Stimulated activated CD8-positive, alpha-beta memory T cell treated with anti-CD3 and anti-CD28 coated beads, Interleukin-12 subunit alpha, Interleukin-12 subunit beta, amount 100 ng/mL, for 24 hours (primary cell): ENCODE results near the gene HIPK4.
"Not testable (repeated sequence)": the region's sequence is repeated elsewhere in the genome, so short reads cannot be mapped to it uniquely, and the experiment has no call there.

ENCODE experiments used
- DNase-seq: peaks from one replicate; pipeline ENCODE4 v3.0.0-alpha.2; 2020; ENCODE audit errors: extremely low read depth

HIPK4 gene

DNA sequence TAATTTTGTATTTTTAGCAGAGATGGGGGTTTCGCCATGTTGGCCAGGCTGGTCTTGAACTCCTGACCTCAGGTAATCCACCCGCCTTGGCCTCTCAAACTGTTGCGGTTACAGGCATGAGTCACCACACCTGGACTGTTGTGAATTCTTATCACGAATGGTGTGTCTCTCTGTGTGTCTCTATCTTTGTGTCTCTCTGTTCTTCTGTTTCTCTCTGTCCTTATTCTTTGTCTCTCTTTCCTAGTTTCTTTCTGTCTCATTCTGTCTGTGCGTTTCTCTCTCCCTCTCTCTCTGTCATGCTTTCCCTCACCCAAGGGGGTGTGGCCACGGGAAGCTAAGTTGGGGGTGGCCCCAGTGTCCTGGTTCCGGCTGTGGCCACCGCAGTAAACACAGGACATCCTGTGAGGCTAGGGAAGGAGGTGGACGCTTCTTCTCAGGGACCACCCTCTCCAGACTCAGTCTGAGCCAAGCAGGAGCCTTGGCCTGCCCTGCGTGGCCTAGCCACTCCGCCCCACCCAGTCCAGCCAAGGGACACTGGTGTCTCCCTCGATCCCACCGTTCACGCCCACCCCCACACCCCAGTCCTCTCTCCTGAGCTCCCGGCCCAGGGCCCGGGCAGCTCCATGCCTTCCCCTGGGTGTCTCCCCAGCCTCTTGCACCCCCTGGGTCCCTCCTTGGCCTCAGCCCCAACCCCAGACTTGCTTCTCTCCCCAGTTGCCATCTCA is 27.1 kb upstream of the HIPK4 start:
- DNase-seq: no peak

DNA sequence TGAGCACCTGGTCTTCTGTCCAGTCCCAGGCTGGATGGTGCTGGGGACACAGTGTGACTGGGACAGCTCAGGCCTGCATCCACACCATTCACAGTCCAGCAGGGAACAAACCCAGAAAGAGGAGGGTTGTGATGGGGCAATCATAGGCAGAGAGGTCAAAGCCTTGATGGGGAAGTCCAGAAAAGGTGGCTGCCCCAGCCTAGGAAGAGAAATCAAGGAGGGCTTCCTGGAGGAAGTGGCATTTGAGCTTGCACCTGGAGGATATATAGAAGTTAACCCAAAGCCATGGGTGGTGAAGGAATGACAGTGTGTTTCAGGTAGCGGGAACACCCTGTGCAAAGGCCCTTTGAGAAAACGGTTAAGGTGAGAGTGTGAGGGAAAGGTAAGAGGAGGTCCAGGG is 25.8 kb upstream of the HIPK4 start:
- DNase-seq: no peak

GRCh38 chr19:40414542-40415535 is 24.9 kb upstream of the HIPK4 start:
- no peak for DNase-seq

- no peak for DNase-seq
These were observed 23.4 kb upstream of the HIPK4 start, which contains the start of gene PRX for GRCh38 chr19:40413291-40413845. PRX (minus strand) TSS chr19:40413378; CDS start chr19:40407932, 5,446 bp downstream.

GRCh38 chr19:40412866-40413265 is 22.9 kb upstream of the HIPK4 start:
- no peak for DNase-seq

DNA sequence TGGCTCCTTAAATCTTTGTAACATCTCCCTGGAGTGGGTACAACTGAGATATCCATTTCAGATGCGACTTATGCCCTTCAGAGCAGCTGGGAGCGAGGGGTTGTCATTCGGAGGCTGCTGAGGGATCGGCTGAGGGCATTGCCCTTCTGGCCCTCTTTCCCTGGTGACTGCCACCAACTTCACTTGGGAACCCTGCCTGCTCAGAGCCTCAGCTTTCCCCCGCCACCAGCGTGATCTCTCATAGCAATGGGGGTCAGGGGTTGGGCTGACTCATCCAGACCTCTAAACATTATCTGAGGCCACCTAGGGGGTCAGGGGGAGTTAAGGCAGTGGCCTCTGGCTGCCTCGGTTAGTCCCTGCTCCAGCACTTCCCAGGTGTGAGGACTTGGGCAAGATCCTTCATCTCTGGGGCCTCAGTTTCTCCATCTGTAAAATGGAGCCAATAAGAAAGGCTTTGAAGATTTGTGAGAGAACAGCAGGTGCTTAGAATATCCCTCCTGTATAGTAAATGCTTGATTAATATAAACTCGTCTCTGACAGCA is 22.0 kb upstream of the HIPK4 start:
- DNase-seq: no peak

DNA sequence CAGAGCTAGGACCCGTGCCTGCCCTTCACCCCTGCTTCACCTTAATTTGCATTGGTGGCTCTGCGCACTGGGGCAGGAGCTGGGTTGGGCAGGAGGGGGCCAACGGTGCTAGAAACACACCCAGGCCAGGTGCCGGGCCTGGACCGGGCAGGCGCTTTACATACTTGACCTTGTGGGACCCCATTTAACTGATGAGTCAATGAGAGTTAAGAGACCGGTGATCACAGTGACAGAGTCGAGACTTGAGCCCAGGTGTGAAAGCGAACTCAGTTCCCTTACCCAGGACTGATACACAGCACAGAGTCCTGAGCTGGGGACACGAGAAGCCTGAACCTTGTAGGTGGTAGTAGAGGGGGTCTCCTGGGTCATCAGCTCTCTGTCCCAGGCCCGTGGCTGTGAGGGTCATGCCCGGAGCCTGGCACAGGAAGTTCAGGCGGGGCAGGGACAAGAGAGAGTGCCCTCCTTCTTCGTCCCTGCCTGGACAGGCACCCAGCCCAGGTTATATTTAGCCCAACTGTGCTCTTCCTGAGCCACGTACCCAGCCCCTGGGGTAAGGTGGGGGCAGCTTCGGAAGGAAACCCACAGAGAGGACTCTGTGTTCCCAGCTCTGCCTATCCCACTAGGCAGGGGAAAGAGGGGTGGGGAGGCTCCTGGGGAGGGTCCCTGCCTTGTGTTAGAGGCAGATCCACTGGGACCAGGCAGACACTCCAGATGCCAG is 21.3 kb upstream of the HIPK4 start:
- DNase-seq: no peak

GRCh38 chr19:40410030-40410389 is 20.0 kb upstream of the HIPK4 start:
- DNase-seq: no peak

- DNase-seq: not testable (repeated sequence)
These were observed 18.6 kb upstream of the HIPK4 start for GRCh38 chr19:40408598-40408925.

GRCh38 chr19:40407714-40408597 is 18.0 kb upstream of the HIPK4 start:
- DNase-seq: no peak

- peak; percentile 69 for DNase-seq
These were observed 13.4 kb upstream of the HIPK4 start for GRCh38 chr19:40403262-40403984.

GRCh38 chr19:40400559-40400958 is 10.6 kb upstream of the HIPK4 start:
- DNase-seq: no peak

DNA sequence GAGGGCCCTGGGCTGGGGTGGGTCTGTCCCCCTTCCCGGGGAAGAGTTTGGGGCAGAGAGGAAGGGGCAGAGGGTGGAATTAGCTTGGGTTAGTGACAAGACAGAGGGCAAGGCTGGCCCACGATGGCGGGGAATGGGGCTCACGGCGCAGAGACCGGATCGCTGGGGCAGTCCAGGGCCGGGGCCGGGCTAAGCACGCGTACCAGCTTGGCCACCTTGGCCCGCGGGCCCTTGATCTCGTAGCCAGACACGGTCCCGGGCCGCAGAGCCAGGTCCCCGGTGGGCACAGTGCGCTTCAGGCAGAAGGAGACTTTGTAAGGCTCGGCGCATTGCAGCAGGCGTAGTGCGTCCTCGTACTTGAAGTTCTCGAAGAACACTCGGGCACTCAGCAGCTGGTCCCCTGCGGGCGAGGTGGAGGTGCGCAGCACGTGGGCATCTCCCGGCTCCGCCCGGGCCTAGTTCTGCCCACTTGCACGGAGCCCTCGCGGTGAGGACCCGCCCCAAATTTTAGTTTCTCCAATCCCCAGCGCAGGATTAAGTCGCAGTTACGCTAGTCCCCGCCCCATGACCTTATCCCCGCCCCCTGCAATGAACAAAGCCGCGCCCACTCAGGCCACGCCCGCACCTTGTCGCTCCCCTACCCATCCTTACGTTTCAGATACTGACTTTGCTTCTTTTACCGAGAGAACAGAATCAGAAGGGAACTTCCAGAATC is 8.6 kb upstream of the HIPK4 start:
- peak; percentile 12 for DNase-seq

DNA sequence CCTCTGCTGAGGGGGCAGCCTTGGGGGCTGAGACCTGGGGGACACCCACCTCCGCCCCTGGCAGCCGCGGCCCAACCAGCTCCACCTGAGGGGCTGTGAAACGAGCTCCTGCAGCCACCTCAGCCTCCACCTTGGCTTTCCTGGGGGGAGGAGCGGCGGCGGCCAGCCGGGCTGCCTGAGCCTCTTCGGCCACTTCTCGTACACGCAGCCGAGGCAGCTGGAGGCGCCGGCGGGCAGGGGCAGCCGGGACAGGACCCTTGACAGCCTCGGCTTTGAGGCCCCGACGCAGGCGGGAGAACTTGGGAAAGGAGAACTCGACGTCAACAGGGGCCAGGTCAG is 7.6 kb upstream of the HIPK4 start:
- no peak for DNase-seq

GRCh38 chr19:40396886-40397567 is 7.0 kb upstream of the HIPK4 start:
- DNase-seq: no peak

DNA sequence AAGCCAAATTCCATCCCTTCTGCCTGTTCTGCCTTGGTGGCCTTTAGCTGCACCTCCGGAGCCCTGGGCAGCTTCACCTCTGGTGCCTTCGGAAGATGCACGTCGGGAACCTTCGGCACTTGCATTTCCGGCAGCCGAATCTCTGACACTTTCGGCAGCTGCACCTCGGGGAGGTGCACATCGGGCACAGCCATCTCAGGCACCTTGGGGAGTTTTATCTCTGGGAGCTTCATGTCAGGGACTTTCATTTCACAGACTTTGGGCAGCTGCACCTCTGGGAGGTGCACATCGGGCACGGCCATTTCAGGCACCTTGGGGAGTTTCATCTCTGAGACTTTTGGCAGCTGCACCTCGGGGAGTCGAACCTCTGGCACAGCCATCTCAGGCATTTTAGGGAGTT is 6.0 kb upstream of the HIPK4 start:
- no peak for DNase-seq

DNA sequence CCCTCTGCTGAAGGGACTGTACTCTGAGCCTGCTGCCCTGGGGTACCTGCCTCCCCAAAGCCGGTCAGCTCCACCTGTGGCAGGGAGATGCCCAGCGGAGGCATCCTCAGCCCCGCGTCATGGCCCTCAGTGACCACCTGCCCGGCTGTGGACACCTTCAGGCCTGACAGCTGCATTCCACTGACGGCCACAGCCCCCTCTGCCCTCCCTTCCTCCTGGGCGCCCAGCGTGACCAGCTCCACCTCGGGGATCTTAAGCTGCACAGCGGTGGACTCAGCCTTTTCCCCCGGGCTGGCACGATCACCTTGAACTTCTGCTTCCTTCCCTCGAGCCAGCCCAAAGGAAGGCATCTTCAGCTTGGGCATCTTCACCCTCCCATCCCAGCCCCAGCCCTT is 4.8 kb upstream of the HIPK4 start:
- no peak for DNase-seq

- no peak for DNase-seq
These were observed 4.2 kb upstream of the HIPK4 start for GRCh38 chr19:40393894-40394815.
